ENCODE data around the gene GMIP.

Gene GMIP

DNA sequence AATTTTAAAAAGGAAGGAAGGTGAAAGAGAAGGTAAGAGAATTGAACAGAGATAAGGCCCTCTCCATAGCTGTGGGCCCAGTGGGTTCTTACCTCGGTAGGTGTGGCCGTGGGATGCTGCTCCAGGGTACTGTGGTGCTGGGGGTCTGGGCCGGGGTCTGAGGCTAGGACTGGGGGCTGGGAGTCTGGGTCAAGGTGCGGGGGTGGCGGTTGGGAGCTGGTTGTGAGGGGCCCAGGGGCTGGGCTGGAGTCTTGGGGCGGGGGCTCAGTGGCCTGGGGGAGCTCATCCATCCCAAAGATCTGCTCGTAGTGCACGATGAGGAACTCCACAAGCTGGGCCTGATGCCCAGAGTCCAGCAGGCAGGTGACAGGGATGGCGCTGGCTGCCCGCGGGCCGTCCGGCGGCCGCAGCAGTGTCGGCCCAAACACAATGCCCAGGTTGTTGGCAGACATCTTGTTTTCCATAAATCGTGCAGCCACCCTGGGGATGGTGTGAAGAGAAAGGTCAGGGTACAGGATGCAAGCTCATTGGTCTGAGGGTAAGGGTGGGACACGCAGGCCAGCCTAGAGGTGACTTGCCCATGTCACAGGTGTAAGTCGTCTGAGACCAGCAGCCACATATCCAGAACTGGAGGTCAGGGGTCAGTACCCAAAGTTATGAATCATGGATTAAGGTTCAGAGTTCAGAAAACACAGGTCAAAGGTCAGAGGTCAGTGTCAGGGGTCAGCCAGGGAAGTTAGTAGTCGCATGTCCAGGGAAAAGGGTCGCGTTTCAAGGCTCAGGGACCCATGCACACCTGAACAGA, 9.5 kb downstream of the GMIP start:
- H3K4me3 ChIP-seq (ENCODE audit: low read depth, low read length) = no peak overlapping the region
- DNase-seq (ENCODE audit: low read depth) = no peak
- TF ChIP-seq, protein P1, sequence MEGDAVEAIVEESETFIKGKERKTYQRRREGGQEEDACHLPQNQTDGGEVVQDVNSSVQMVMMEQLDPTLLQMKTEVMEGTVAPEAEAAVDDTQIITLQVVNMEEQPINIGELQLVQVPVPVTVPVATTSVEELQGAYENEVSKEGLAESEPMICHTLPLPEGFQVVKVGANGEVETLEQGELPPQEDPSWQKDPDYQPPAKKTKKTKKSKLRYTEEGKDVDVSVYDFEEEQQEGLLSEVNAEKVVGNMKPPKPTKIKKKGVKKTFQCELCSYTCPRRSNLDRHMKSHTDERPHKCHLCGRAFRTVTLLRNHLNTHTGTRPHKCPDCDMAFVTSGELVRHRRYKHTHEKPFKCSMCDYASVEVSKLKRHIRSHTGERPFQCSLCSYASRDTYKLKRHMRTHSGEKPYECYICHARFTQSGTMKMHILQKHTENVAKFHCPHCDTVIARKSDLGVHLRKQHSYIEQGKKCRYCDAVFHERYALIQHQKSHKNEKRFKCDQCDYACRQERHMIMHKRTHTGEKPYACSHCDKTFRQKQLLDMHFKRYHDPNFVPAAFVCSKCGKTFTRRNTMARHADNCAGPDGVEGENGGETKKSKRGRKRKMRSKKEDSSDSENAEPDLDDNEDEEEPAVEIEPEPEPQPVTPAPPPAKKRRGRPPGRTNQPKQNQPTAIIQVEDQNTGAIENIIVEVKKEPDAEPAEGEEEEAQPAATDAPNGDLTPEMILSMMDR (conservative IDR thresholded peaks at IDR 0.05; ENCODE audit: low read depth, low read length) = no peak

GRCh38 chr19:19632661-19633060, 10.8 kb downstream of the GMIP start:
- TF ChIP-seq, protein P1 (conservative IDR thresholded peaks at IDR 0.05; ENCODE audit: low read depth, low read length) = no peak
- H3K4me3 ChIP-seq (ENCODE audit: low read depth, low read length) = no peak overlapping the region
- DNase-seq (ENCODE audit: low read depth) = no peak

DNA sequence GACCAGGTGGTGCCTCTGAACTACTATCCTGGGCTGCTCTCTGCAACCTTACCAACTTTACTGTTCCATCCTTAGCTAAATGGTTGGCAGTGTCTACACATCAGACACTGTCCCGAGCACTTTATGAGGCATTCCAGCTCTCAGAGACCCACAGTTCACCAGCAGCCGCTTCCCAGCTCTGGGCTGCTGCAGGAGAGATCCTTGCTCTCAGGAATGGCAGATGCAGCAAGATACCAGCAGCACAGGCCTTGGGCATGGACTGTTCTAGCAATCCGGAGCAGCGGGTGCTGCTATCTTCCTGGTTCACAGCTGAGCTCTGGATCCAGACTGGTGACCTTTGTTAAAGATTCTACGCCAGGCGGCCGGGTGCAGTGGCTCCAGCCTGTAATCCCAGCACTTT, 12.1 kb downstream of the GMIP start:
- TF ChIP-seq, protein P1 (conservative IDR thresholded peaks at IDR 0.05; ENCODE audit: low read depth, low read length) = no peak
- no peak for DNase-seq (ENCODE audit: low read depth)
- H3K4me3 ChIP-seq (ENCODE audit: low read depth, low read length) = no peak overlapping the region

DNA sequence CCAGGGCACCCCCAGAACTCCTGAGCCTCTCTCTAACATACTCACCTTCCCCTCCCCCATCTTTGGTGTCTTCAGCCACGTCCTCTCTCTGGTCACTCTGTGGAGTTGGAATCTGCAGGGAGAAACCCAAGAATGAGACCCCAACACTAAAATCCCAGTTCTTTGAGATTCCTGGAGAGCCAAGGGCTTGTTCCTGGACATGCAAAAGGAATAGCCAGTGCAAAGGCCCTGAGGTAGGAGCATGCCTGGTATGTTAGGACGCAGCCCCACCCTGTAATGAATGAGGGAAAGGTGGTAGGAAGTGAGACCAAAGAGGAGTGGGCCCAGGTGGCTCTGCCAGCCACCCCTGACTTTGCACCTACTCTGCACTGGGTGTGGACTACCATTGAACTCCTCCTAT, 13.0 kb downstream of the GMIP start:
- no peak for DNase-seq (ENCODE audit: low read depth)
- TF ChIP-seq, protein P1 (conservative IDR thresholded peaks at IDR 0.05; ENCODE audit: low read depth, low read length) = no peak
- H3K4me3 ChIP-seq (ENCODE audit: low read depth, low read length) = no peak overlapping the region

DNA sequence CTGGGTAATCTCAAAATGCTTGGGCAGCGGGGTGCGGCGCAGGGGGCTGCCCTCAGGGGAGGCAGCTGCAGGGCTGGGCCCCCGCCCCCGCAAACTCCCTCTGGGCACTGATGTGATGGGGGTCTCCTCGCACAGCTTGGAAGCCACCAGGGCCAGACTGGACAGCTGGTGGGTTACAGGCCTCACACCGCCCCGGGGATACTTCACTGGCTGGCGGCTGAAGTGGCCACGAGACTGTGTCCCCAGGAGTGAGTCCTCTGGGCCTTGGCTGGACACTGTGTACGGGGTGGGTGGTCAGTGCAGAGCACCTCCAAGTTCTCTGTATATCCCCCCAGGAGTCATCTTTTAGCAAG, 13.4 kb downstream of the GMIP start:
- H3K4me3 ChIP-seq (ENCODE audit: low read depth, low read length) = no peak overlapping the region
- TF ChIP-seq, protein P1 (conservative IDR thresholded peaks at IDR 0.05; ENCODE audit: low read depth, low read length) = no peak
- DNase-seq (ENCODE audit: low read depth) = no peak

DNA sequence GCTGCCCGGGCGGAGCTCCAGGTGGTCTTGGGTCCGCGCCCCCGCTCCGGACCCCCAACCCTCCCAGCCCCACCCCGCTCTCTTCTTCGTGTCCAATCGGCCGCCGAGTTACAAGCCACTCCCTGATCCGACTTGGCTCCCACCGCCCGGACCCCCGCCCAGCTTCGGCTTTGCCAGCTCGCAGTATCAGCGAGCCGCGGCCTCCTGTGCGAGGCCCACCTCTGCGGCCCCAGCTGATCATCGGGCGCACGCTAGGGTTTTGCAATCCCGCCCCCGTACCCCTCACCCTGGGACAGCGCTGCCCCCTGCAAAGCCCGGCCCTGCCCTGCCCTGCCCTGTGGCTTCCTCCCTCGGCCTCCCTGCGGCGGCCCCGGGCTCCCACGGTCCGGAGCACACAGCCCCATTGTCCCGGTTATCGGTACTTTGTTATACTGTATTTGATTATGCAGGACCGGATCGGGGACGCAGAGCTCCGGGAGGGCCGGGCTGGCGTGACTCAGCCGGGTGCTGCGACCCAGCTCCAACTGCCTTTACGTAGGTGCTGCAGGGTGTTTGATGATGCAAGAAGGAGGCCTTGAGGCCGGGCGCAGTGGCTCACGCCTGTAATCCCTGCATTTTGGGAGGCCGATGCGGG, 14.8 kb downstream of the GMIP start:
- H3K4me3 ChIP-seq (ENCODE audit: low read depth, low read length) = peak overlapping the region; percentile 53
- peak; percentile 78 for DNase-seq (ENCODE audit: low read depth)

More for the DNA sequence above, 14.8 kb downstream of the GMIP start:
- TF ChIP-seq, protein P1 (conservative IDR thresholded peaks at IDR 0.05; ENCODE audit: low read depth, low read length) = no peak
